Uterus (tissue), 4 donors: ENCODE data around the gene FHL1. TPM values are rescaled to one million over a fixed set of nuclear protein-coding genes. Genes with fewer than 3 reads are reported as not detected.
"Not testable (repeated sequence)": the region's sequence is repeated elsewhere in the genome, so short reads cannot be mapped to it uniquely, and the experiment has no call there.

ENCODE experiments used
- DNase-seq, 2 donors: peaks; one replicate each; pipeline ENCODE4 v3.0.0-alpha.2; 2019 to 2020
- H3K27ac ChIP-seq, 2 donors: fragments of 200-600 bp; sonication (generic); 1 replicate in 1 of 2; 2 replicates in 1 of 2; pipeline ENCODE4 v1.5.1; 2016 to 2018
- H3K27me3 ChIP-seq, 2 donors: fragments of 200-600 bp; sonication (generic); one replicate each; pipeline ENCODE4 v1.5.1; 2018 to 2019; ENCODE audit warnings: control low read depth in 1 of 2
- H3K36me3 ChIP-seq, 2 donors: fragments of 200-600 bp; sonication (generic); one replicate each; pipeline ENCODE4 v1.5.1; 2019; ENCODE audit warnings: control low read depth in 1 of 2
- H3K4me1 ChIP-seq, 2 donors: fragments of 200-600 bp; sonication (generic); one replicate each; pipeline ENCODE4 v1.5.1; 2018 to 2019; ENCODE audit warnings: control low read depth in 1 of 2
- H3K4me3 ChIP-seq, 2 donors: fragments of 200-600 bp; sonication (generic); 1 replicate in 1 of 2; 2 replicates in 1 of 2; pipeline ENCODE4 v1.5.1; 2018 to 2019; ENCODE audit warnings: mild to moderate bottlenecking in 1 of 2
- H3K9me3 ChIP-seq, 2 donors: fragments of 200-600 bp; sonication (generic); one replicate each; pipeline ENCODE4 v1.5.1; 2019; ENCODE audit warnings: control low read depth in 1 of 2
- POLR2A ChIP-seq, 2 donors: fragments of 450-650 bp; IDR thresholded peaks; one replicate each; pipeline ENCODE4 v1.6.1; 2016; ENCODE audit warnings: antibody characterized with exemption in 2 of 2, mild to moderate bottlenecking in 1 of 2, moderate library complexity in 1 of 2
- intact Hi-C: fragments of 100-400 bp; cut with DNase I; formaldehyde crosslinking; loops from one replicate; pipeline ENCODE4 v1.15.1; 2023; ENCODE audit warnings: low total_unique reads
- total RNA-seq, 4 donors: library from RNA; depleted of rRNA in 3 of 4; stranded (reverse); fragments of >200 nt in 3 of 4; gene quantifications; one replicate each; pipeline versions ENCODE4 v1.1.0 to v1.2.4, GENCODE V29; 2014 to 2023
- TF ChIP-seq, protein P1 (sequence below), 4 experiments: fragments of 200-600 bp in 2 of 4; fragments of 450-650 bp in 2 of 4; sonication (generic) in 2 of 4; IDR thresholded peaks; one replicate each; pipeline ENCODE4 v1.5.1; 2016 to 2019; ENCODE audit warnings: antibody characterized with exemption in 4 of 4, mild to moderate bottlenecking in 2 of 4, moderate library complexity in 1 of 4
- donor health status: DM: yes; HTN: yes; CAD: no.

The FHL1 gene
- total RNA-seq, 4 donors from 2014 or later: 279 to 745 (median 469) TPM

DNA sequence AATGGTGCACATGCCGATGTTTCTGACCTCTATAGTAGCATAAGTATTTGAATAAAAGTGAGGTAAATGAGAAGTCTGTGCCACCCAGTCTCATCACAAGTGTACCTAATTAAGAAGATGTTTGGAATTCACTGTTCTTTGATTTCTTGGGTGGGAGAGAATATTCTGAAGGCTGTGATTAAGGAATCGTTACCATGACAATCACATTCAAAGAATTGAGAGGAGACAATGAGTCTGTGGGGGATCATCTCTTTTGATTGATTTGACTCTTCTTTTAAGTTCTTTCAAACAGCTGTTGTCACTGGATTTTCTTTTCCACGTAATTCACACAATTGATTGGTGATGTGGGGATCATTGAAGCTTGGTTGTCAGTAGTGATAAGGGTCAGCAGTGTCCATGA is 18.1 kb downstream of the FHL1 start:
- no peaks in the 10 kb centered on the region for H3K9me3 ChIP-seq
- peak overlapping the region; percentile 81 to 88 for H3K27ac ChIP-seq
- no peaks in the 10 kb centered on the region for H3K36me3 ChIP-seq
- H3K4me1 ChIP-seq: no peaks in the 10 kb centered on the region
- no peak for DNase-seq
- TF ChIP-seq, protein P1, sequence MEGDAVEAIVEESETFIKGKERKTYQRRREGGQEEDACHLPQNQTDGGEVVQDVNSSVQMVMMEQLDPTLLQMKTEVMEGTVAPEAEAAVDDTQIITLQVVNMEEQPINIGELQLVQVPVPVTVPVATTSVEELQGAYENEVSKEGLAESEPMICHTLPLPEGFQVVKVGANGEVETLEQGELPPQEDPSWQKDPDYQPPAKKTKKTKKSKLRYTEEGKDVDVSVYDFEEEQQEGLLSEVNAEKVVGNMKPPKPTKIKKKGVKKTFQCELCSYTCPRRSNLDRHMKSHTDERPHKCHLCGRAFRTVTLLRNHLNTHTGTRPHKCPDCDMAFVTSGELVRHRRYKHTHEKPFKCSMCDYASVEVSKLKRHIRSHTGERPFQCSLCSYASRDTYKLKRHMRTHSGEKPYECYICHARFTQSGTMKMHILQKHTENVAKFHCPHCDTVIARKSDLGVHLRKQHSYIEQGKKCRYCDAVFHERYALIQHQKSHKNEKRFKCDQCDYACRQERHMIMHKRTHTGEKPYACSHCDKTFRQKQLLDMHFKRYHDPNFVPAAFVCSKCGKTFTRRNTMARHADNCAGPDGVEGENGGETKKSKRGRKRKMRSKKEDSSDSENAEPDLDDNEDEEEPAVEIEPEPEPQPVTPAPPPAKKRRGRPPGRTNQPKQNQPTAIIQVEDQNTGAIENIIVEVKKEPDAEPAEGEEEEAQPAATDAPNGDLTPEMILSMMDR (IDR thresholded peaks at IDR 0.05): no peak
- TF ChIP-seq POLR2A (IDR thresholded peaks at IDR 0.05): no peak
- H3K27me3 ChIP-seq: no peaks in the 10 kb centered on the region
- intact Hi-C loops: no loop called here
- no peak overlapping the region for H3K4me3 ChIP-seq

DNA sequence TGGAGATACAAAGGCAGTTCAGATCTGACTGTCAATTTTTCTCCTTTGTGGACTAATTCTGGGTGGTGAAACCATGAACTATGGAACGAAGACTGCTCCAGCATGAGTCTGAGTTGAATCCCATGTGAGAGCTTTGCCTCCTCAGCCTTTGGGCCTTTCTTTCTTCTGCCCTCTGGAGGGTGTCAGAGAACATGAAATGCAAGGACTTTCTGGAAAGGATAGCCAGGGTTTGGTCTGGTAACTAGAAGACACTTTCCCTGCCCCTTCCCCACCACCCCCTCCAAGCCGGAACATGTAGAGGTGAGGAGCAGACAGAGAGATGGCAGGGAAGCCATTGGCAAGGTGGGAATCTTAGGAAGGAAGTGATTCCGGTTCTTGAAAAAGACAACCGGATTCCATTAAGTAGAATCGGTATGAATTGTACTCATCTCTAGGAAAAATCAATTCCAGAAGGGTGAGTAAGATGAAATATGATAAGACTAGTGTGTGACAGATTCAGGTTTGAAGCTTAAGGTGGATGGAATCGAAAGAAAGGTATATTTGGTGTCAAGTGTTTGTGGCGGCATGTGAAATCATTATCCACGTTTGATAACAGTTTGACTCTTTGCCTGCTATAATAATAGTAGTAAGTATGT is 19.0 kb downstream of the FHL1 start:
- intact Hi-C loops: no loop called here

DNA sequence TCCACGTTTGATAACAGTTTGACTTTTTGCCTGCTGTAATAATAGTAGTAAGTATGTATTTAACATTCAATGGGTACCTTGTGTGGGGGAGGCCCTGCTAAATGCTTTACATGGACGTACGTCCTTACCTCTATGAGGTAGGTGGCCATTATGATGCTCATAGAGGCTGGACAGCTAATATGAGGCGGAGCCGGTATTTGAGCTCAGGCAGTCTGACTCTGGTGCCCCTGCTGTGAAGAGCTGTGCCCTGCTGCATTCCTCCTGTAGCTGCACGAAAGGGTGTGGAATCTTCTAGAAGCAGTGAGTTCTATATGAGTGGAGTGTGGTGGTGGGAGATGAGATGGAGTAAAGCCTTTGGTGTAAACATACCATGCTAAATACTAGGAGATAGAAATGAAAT is 20.7 kb downstream of the FHL1 start:
- H3K4me3 ChIP-seq, H3K27me3 ChIP-seq, H3K36me3 ChIP-seq, intact Hi-C loops, H3K9me3 ChIP-seq, H3K4me1 ChIP-seq, DNase-seq: not testable (repeated sequence)
- peak overlapping the region; percentile 81 to 88 for H3K27ac ChIP-seq

More for the DNA sequence above, 19.0 kb downstream of the FHL1 start:
- H3K9me3 ChIP-seq: no peaks in the 10 kb centered on the region
- no peak overlapping the region for H3K4me3 ChIP-seq
- DNase-seq: peak in 1 of 2 donors; percentile 39
- peaks cover 0 to 6% of the 10 kb centered on the region in 2 donors for H3K4me1 ChIP-seq
- TF ChIP-seq POLR2A (IDR thresholded peaks at IDR 0.05): no peak
- TF ChIP-seq, protein P1 (IDR thresholded peaks at IDR 0.05): peak; percentile 27 to 60 (median 42)
- H3K27ac ChIP-seq: peak overlapping the region; percentile 81 to 88
- H3K27me3 ChIP-seq: no peaks in the 10 kb centered on the region
- H3K36me3 ChIP-seq: no peaks in the 10 kb centered on the region

DNA sequence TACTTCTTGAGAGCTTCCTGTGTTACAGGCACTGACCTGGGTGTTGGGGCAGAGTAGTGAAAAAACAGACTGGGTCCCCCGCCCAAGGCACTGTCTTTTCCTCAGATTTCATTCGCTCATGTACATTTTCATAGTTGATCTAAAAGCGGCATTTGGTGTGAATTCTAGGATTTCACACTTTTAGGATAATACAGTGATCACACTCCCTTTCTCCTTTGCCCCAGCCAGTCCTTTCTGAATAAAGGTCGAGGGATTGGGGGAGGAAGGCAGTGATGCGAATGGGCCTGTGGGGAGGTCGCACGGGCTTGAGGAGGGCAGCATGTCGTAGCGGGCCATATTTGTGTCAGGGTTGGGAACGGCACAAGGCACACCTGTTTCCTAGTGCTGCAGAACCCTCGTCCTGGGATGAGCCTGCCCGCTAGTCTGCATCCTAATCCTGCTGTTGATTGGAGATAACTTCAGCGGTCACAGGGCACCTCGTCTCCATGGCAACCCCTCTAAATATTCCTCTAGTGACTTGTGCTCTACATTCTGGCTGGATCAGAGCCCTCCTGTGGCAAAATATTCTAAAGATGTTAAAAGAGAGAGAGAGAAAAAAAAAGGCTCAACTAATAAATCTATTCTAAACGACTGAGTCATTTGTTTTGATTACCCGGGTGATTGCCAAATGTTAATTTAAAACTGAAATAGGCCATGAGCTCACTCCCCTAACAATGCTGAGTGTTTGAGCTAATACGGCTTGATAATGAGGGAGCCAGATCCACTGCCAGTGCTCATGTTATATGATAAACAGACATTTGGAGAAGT is 21.8 kb downstream of the FHL1 start:
- H3K9me3 ChIP-seq: no peaks in the 10 kb centered on the region
- TF ChIP-seq, protein P1 (IDR thresholded peaks at IDR 0.05): no peak
- no peak for TF ChIP-seq POLR2A (IDR thresholded peaks at IDR 0.05)
- H3K27ac ChIP-seq: peak overlapping the region; percentile 81 to 88
- no peak overlapping the region for H3K4me3 ChIP-seq
- no peaks in the 10 kb centered on the region for H3K36me3 ChIP-seq
- H3K27me3 ChIP-seq: no peaks in the 10 kb centered on the region
- peaks cover 0 to 6% of the 10 kb centered on the region in 2 donors for H3K4me1 ChIP-seq
- intact Hi-C loops: no loop called here
- DNase-seq: peak; percentile 66 to 86

DNA sequence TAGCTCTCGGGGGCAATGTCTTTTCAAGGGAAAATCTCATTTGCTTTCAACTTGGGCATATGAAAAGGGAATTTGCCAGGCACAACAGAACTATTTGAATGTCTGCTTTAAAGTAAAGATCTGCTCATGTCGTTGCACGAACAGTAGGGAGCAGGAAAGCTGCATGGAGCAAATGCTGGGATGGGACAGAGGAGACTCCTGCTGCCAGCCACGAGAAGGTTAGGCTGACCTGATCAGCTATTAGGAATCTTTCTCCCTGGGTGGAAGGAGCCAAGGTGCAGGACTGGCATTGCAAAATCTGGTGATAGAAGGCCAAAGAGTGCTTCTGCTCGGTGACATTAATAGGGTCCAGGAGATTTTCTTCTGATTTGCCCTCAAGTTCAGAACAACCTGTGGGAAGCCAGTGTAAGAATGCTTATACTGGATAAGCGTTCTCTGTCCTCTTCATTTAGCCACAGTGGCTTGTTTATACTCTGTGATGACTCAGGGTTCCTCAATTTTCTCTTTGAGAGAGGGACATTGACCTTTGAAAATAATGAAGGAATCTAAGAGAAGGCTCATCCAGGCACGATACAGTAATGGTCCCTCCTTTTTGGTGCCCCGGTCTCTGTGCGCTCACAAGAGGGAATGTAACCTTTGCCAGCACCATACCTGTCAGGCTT is 22.9 kb downstream of the FHL1 start:
- Histone ChIP-seq H3K4me1 (peaks cover 0 to 8% of the 10 kb centered on the region in 2 donors), H3K4me3 (no peak overlapping the region), H3K9me3 (no peaks in the 10 kb centered on the region), H3K27ac (peak overlapping the region; percentile 81 to 88), H3K27me3 (no peaks in the 10 kb centered on the region), H3K36me3 (no peaks in the 10 kb centered on the region)
- peak in 1 of 2 donors; percentile 42 for DNase-seq
- intact Hi-C loops: no loop called here
- TF ChIP-seq POLR2A (IDR thresholded peaks at IDR 0.05): no peak
- TF ChIP-seq, protein P1 (IDR thresholded peaks at IDR 0.05): peak in 2 of 4 experiments; percentile 19 to 29
